WTC11 (cell line): Measurements from ENCODE around the gene LAMP2. TPM values are rescaled to one million over a fixed set of nuclear protein-coding genes. Genes with fewer than 3 reads are reported as not detected.

Experiments used
- FOXK1 ChIP-seq: sonication (generic); formaldehyde crosslinking; IDR thresholded peaks from 2 replicates; pipeline ENCODE4 v1.8.0; 2022; ENCODE audit warnings: mild to moderate bottlenecking, moderate library complexity, missing genetic modification reagents
- GABPB1 ChIP-seq: sonication (generic); formaldehyde crosslinking; IDR thresholded peaks from 2 replicates; pipeline ENCODE4 v1.8.1; 2023; ENCODE audit warnings: mild to moderate bottlenecking, missing genetic modification reagents
- RORB ChIP-seq: fragments of 250-450 bp; sonication (Bioruptor Pico); IDR thresholded peaks from 2 replicates; pipeline ENCODE4 v1.9.0; 2021; ENCODE audit warnings: mild to moderate bottlenecking
- total RNA-seq: library from RNA; stranded (reverse); gene quantifications from 3 replicates; pipeline ENCODE4 v1.2.3, GENCODE V29; 2021

The LAMP2 gene
- total RNA-seq, 1 experiment from 2014 or later = 28.8 TPM

GRCh38 chrX:120378570-120378969 lies 90.5 kb downstream of the LAMP2 start (continued):
- TF ChIP-seq GABPB1 (CRISPR knock-in tag) (no peak), FOXK1 (CRISPR knock-in tag) (no peak), RORB (CRISPR knock-in tag) (no peak)

Other genes starting within 250 kb of the LAMP2 start
- gene ZBTB33, start 218.5 kb downstream of the LAMP2 start, total RNA-seq = 12.3 to 16.2 TPM (median 12.5 TPM) in 3 replicates
- 0.41 to 0.69 TPM (median 0.61 TPM) in 3 replicates for gene TMEM255A, start 157.8 kb downstream of the LAMP2 start, total RNA-seq
- gene ATP1B4, start 107.2 kb downstream of the LAMP2 start, total RNA-seq = not detected in 3 replicates
- 38.9 to 42.3 TPM (median 42.3 TPM) in 3 replicates for gene CUL4B, start 91.7 kb upstream of the LAMP2 start, total RNA-seq
- gene MCTS1, start 134.8 kb upstream of the LAMP2 start, total RNA-seq = 22.8 to 30.4 TPM (median 28.2 TPM) in 3 replicates
- 12.9 to 17.0 TPM (median 15.5 TPM) in 3 replicates for gene C1GALT1C1, start 160.8 kb upstream of the LAMP2 start, total RNA-seq